GM21576 (cell line): ENCODE data around the gene L2HGDH.
A peak's percentile ranks its signal among the peaks of the same experiment; 100 is the strongest.

ENCODE experiments used
- ATAC-seq: cut with Tn5 transposase; IDR thresholded peaks from one replicate; pipeline ENCODE4 v1.9.1; 2021; ENCODE audit warnings: mild to moderate bottlenecking, moderate library complexity; ENCODE audit not compliant: unreplicated experiment

Gene L2HGDH

GRCh38 chr14:50230701-50231474 is 81.1 kb downstream of the L2HGDH start:
- ATAC-seq: peak; percentile 29

- no peak for ATAC-seq
Measured at GRCh38 chr14:50230401-50230700, 81.7 kb downstream of the L2HGDH start.

GRCh38 chr14:50229681-50230080 is 82.3 kb downstream of the L2HGDH start:
- no peak for ATAC-seq

- no peak for ATAC-seq
Measured at GRCh38 chr14:50228313-50228712, 83.7 kb downstream of the L2HGDH start.

DNA sequence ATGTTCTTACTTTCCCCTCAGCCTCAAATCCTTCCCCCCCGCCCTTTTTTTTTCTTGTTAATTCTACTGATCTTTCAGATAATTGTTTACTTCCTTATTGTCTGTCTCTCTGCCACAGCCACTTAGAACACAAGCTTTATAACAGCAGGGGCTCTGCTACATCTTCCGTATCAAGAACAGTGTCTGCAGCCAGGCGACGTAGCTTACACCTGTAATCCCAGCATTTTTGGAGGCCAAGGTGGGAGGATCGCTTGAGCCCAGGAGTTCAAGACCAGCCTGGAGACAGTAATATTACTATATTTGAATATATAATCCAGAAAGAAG is 86.1 kb downstream of the L2HGDH start:
- ATAC-seq: no peak

DNA sequence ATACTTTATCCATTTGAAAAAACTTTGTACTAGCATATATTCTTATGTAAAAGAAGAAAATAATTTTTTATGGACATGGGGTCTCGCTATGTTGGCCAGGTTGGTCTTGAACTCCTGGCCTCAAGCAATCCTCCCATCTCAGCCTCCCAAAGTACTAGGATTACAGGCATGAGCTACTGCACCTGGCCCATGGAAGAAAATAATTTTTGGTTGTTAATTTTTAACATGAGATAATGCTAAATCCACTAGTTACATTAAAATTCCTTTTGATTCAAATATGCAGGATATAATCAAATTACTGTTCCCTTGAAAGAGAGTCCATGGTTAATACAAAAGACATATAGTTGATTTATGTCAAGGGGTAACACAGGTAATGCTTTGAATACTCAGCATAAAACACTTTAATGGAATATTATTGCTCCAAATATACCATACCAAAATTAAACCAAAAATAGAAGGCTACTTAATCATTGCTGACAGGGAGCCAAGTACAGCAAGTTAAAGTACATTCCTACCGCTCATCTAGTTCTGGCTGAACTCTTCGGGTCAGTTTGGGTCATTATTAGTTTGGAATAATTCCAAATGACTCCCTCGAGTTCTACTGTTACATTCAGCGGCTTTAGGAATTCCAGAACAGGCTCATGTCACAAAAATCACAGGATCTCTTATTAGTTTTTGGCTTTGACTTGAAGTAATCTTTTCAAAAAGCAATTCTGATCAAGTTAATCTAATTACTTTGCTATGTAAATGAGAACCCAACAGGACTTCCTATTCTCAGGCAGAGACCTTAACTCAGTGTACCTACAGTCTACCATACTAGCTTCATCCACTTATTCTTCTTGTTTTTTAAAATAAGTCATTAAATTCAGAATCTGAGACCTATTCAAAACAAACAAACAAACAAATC is 86.7 kb downstream of the L2HGDH start:
- no peak for ATAC-seq

GRCh38 chr14:50222055-50222613 is 89.9 kb downstream of the L2HGDH start:
- ATAC-seq: no peak

- no peak for ATAC-seq
Measured at GRCh38 chr14:50218501-50218900, 93.5 kb downstream of the L2HGDH start.

DNA sequence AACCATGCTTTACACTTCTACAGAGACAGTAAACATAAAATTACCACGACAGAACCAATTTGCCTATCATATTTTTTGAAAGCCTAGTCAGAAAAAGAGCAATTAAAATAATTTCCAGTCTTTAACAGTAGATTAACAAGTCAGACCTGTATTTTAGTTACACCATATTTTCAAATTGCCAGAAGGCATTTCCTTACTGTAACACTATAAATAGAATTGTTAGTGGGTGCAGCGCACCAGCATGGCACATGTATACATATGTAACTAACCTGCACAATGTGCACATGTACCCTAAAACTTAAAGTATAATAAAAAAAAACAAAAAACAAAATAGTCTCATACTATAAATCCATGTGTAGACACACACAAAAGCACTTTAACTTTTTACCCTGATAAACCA is 96.6 kb downstream of the L2HGDH start:
- no peak for ATAC-seq

DNA sequence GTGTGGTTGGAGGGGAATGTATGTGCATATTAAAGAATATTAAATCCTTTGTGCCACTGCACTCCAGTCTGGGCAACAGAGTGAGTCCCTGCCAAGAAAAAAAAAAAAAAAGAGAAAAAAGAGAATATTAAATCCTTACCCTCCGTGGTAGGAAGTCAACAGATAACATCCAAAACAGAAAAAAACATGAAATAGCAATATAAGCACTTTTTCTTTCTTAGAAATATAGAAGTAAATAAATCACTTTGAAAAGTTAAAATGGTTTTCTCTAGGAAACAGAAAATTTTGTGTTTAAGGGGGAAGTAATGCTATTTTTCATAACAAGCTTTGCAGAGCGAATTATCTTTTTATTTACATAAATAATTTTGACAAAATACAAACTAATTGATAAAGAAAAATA is 98.2 kb downstream of the L2HGDH start:
- no peak for ATAC-seq

GRCh38 chr14:50212726-50213125 is 99.3 kb downstream of the L2HGDH start:
- ATAC-seq: no peak

- ATAC-seq: no peak
Measured at GRCh38 chr14:50210074-50210473, 102.0 kb downstream of the L2HGDH start.

GRCh38 chr14:50198499-50198898 is 113.5 kb downstream of the L2HGDH start:
- no peak for ATAC-seq

DNA sequence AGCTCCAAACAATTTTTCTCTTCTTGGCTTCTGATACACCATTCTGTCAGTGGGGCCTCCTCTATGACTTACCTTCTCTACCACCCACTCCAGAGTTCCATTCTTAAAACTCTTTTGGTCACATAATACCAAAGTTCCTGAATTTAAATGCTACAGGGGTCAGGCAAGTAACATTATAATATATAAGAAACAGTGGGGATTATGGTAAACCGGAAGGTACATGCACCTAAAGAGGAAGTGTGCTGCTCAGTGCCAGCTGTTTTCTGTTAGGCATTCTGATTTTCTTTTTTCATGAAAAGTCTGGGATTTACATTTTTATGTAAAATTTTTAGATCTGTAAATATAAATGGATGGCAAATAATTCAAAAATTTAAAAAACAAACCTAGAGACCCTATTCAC is 120.5 kb downstream of the L2HGDH start:
- ATAC-seq: no peak
